Endometrial microvascular endothelial cells (primary cell): ENCODE data around the gene KLHL17. TPM values are rescaled to one million over a fixed set of nuclear protein-coding genes. Genes with fewer than 3 reads are reported as not detected.
"Not testable (repeated sequence)": the region's sequence is repeated elsewhere in the genome, so short reads cannot be mapped to it uniquely, and the experiment has no call there.

Source experiments
- in situ Hi-C: cut with HindIII; loops from 2 replicates; pipeline ENCODE4 v1.10.0; 2017; ENCODE audit warnings: low sequenced_read_pairs, low pct_unique_long_range_greater_than_20kb; ENCODE audit errors: inconsistent ontology term
- total RNA-seq: library from RNA; depleted of rRNA; stranded (reverse); fragments of >200 nt; gene quantifications from one replicate; pipeline ENCODE4 v1.2.3, GENCODE V29; 2015; ENCODE audit errors: inconsistent ontology term

The KLHL17 gene
- total RNA-seq, 1 donor from 2014 or later, result 6.1 TPM

- in situ Hi-C loops, result no loop called here
Observed at GRCh38 chr1:985126-985525, 24.7 kb downstream of the KLHL17 start.

- in situ Hi-C loops, result not testable (repeated sequence)
Observed at GRCh38 chr1:988061-988460, 27.7 kb downstream of the KLHL17 start.

- in situ Hi-C loops, result not testable (repeated sequence)
Observed at GRCh38 chr1:991275-991674, 30.9 kb downstream of the KLHL17 start.

- in situ Hi-C loops, result no loop called here
Observed at GRCh38 chr1:991895-992294, 31.5 kb downstream of the KLHL17 start.

- in situ Hi-C loops, result no loop called here
Observed at GRCh38 chr1:992362-992761, 32.0 kb downstream of the KLHL17 start.

GRCh38 chr1:993379-993995 is 33.1 kb downstream of the KLHL17 start:
- in situ Hi-C loops, result no loop called here

GRCh38 chr1:994546-994945 is 34.2 kb downstream of the KLHL17 start:
- in situ Hi-C loops, result not testable (repeated sequence)

- in situ Hi-C loops, result no loop called here
Observed at GRCh38 chr1:995665-996633, 35.6 kb downstream of the KLHL17 start.

GRCh38 chr1:996851-997712 is 36.7 kb downstream of the KLHL17 start:
- in situ Hi-C loops, result no loop called here

- in situ Hi-C loops, result no loop called here
Observed at GRCh38 chr1:997713-997992, 37.3 kb downstream of the KLHL17 start.

- in situ Hi-C loops, result no loop called here
Observed at GRCh38 chr1:997993-998744, 37.8 kb downstream of the KLHL17 start.

GRCh38 chr1:998745-998994 is 38.3 kb downstream of the KLHL17 start:
- in situ Hi-C loops, result no loop called here

- in situ Hi-C loops, result no loop called here
Observed at GRCh38 chr1:998995-999724, 38.8 kb downstream of the KLHL17 start.

- in situ Hi-C loops, result no loop called here
Observed at GRCh38 chr1:999725-1000356, 39.5 kb downstream of the KLHL17 start, which contains the start of gene HES4. TSS of gene HES4 (minus strand) at chr1:1000097. CDS start at chr1:999973, 124 bp downstream.

GRCh38 chr1:1000357-1001056 is 40.1 kb downstream of the KLHL17 start:
- in situ Hi-C loops, result no loop called here

- in situ Hi-C loops, result no loop called here
Observed at GRCh38 chr1:1001057-1001783, 40.8 kb downstream of the KLHL17 start.
